ENCODE data around the gene BTBD17.
"Not testable (repeated sequence)": the region's sequence is repeated elsewhere in the genome, so short reads cannot be mapped to it uniquely, and the experiment has no call there.

BTBD17 gene

GRCh38 chr17:74361230-74362068 lies at the start of gene BTBD17:
Gene BTBD17, minus strand, starts transcription at chr17:74361868. Its CDS starts 49 bp downstream, at chr17:74361819.
- DNase-seq (ENCODE audit: low read depth in 2 of 2), result no peak

GRCh38 chr17:74410001-74410443 lies 48.4 kb upstream of the BTBD17 start:
- DNase-seq (ENCODE audit: low read depth in 2 of 2), result no peak

GRCh38 chr17:74408815-74409214 lies 47.1 kb upstream of the BTBD17 start:
- no peak for DNase-seq (ENCODE audit: low read depth in 2 of 2)

GRCh38 chr17:74408262-74408661 lies 46.6 kb upstream of the BTBD17 start:
- DNase-seq (ENCODE audit: low read depth in 2 of 2), result no peak

- no peak for DNase-seq (ENCODE audit: low read depth in 2 of 2)
Measured at GRCh38 chr17:74407384-74407783, 45.7 kb upstream of the BTBD17 start.

- not testable (repeated sequence) for DNase-seq (ENCODE audit: low read depth in 2 of 2)
Measured at GRCh38 chr17:74405311-74405710, 43.6 kb upstream of the BTBD17 start.

GRCh38 chr17:74404789-74405188 lies 43.1 kb upstream of the BTBD17 start:
- no peak for DNase-seq (ENCODE audit: low read depth in 2 of 2)

GRCh38 chr17:74404218-74404617 lies 42.5 kb upstream of the BTBD17 start:
- DNase-seq (ENCODE audit: low read depth in 2 of 2), result no peak

GRCh38 chr17:74403512-74404137 lies 42.0 kb upstream of the BTBD17 start:
- no peak for DNase-seq (ENCODE audit: low read depth in 2 of 2)

GRCh38 chr17:74402048-74402447 lies 40.4 kb upstream of the BTBD17 start:
- no peak for DNase-seq (ENCODE audit: low read depth in 2 of 2)

- DNase-seq (ENCODE audit: low read depth in 2 of 2), result no peak
Measured at GRCh38 chr17:74396567-74396966, 34.9 kb upstream of the BTBD17 start.

- no peak for DNase-seq (ENCODE audit: low read depth in 2 of 2)
Measured at GRCh38 chr17:74394977-74395376, 33.3 kb upstream of the BTBD17 start.

GRCh38 chr17:74394275-74394950 lies 32.7 kb upstream of the BTBD17 start:
- no peak for DNase-seq (ENCODE audit: low read depth in 2 of 2)

GRCh38 chr17:74393346-74393942 lies 31.8 kb upstream of the BTBD17 start:
- no peak for DNase-seq (ENCODE audit: low read depth in 2 of 2)

GRCh38 chr17:74392848-74393247 lies 31.2 kb upstream of the BTBD17 start:
- DNase-seq (ENCODE audit: low read depth in 2 of 2), result no peak

GRCh38 chr17:74391771-74392170 lies 30.1 kb upstream of the BTBD17 start:
- DNase-seq (ENCODE audit: low read depth in 2 of 2), result no peak

GRCh38 chr17:74390680-74391653 lies 29.3 kb upstream of the BTBD17 start:
- DNase-seq (ENCODE audit: low read depth in 2 of 2), result no peak

GRCh38 chr17:74389937-74390679 lies 28.4 kb upstream of the BTBD17 start:
- DNase-seq (ENCODE audit: low read depth in 2 of 2), result no peak

- no peak for DNase-seq (ENCODE audit: low read depth in 2 of 2)
Measured at GRCh38 chr17:74389084-74389753, 27.6 kb upstream of the BTBD17 start.
